ENCODE measurements around the gene HPN. TPM values are rescaled to one million over a fixed set of nuclear protein-coding genes. Genes with fewer than 3 reads are reported as not detected.
A peak's percentile ranks its signal among the peaks of the same experiment; 100 is the strongest.

Gene HPN
- total RNA-seq, 2 experiments from 2014 or later: 0.21 TPM; not detected in 1

DNA sequence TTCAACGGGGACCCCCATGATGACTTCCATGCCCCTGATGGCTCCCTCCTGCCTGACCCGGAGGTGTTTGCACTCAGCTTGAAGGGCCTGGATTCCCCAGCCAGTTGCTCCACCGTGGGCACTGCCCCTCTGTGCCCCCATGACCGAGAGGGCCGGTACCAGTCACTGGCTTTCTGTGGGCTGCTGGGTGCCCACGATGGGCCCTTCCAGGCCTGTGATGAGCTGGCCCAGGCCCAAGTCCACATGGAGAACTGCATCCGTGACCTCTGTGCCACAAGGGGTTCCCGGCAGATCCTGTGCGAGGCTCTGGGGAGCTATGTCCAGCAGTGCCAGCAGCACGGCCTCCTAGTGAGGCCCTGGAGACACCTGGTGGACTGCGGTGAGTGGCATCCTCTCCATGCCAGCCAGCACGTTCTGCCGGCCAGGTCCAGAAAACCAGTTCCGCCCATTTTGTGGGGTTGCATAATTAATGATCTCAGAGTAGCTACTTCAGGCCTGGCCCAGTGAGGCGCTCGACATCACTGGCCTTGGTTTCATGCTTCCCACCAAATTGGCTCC, 39.2 kb downstream of the HPN start:
- Mint-ChIP-seq H3K36me3 (no peaks in the 10 kb centered on the region), H3K4me3 (no peak overlapping the region)
- POLR2A ChIA-PET: interaction anchor here (1.0 kb wide), 1 partner anchor 44 kb away, joined by 3 read pairs; no protein-coding TSS in a partner anchor

GRCh38 chr19:35081201-35081600, 39.7 kb downstream of the HPN start:
- Mint-ChIP-seq H3K36me3 (no peaks in the 10 kb centered on the region), H3K4me3 (no peak overlapping the region), H3K27me3 (peaks cover 1% of the 10 kb centered on the region), H3K4me1 (ENCODE audit: low read depth) (peaks cover 4% of the 10 kb centered on the region), H3K9me3 (no peaks in the 10 kb centered on the region), H3K27ac (no peak overlapping the region)
- ChIA-PET POLR2A (interaction anchor here (1.0 kb wide), 1 partner anchor 44 kb away, joined by 3 read pairs; no protein-coding TSS in a partner anchor), CTCF (interaction anchor here (2.2 kb wide), 1 partner anchor 37 kb away, joined by 5 read pairs; no protein-coding TSS in a partner anchor)
- no peak for DNase-seq
- intact Hi-C loops (cut with micrococcal nuclease): no loop called here

More for the DNA sequence above, 39.2 kb downstream of the HPN start:
- intact Hi-C loops (cut with micrococcal nuclease): no loop called here
- Mint-ChIP-seq H3K4me1 (ENCODE audit: low read depth) (peaks cover 2% of the 10 kb centered on the region), H3K27me3 (peaks cover 1% of the 10 kb centered on the region), H3K9me3 (no peaks in the 10 kb centered on the region), H3K27ac (no peak overlapping the region)
- CTCF ChIA-PET: interaction anchor here (1.5 to 2.2 kb wide), 2 partner anchors 14 to 36 kb away, joined by 5 to 7 read pairs; no protein-coding TSS in a partner anchor
- no peak for DNase-seq

DNA sequence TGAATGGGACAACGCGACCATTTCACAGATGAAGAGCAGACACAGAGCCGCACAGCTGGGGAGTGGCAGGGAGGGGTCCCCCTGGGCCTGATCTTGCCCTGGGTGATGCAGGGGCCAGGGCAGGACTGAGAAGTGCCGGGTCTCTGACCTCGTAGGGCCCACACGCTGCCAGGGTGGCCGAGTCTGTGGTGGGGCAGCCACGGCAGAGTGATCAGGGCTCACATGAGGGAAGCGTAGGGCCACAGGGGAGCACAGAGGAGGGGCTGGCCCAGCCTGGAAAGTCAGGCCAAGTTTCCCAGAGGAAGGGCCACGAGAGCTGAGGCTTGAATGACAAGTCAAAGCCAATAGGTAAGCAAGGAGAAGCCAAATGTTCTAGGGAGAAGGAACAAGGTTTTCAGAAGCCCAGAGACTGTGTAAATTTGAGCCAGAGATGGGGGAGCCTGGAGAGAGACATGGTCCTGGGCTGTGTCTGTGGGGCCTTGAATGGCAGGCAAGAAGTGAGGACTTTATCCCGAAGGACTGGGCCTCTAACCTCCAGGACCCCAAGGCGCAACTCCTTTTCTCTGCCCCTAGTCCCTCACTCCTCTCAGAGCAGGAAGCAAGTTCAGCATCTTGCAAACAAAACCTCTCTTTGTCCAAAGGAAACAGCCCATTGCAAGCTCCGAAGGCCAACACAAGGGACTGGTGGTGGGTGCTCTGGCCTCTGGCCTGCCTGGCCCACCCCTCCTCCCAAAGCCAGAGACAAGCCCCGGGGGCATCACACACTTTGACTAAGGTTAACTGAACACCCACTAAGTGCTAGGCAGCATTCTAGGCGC, 42.4 kb downstream of the HPN start:
- CTCF ChIA-PET: interaction anchor here (0.9 to 1.3 kb wide), 2 partner anchors 17 kb away, joined by 3 to 7 read pairs; no protein-coding TSS in a partner anchor
- intact Hi-C loops (cut with micrococcal nuclease): no loop called here

GRCh38 chr19:35084509-35084762, 42.9 kb downstream of the HPN start:
- Mint-ChIP-seq H3K36me3 (no peaks in the 10 kb centered on the region), H3K27me3 (no peaks in the 10 kb centered on the region), H3K9me3 (no peaks in the 10 kb centered on the region), H3K27ac (no peak overlapping the region), H3K4me1 (ENCODE audit: low read depth) (peaks cover 4% of the 10 kb centered on the region), H3K4me3 (no peak overlapping the region)
- no peak for DNase-seq
- intact Hi-C loops (cut with micrococcal nuclease): no loop called here
- CTCF ChIA-PET: interaction anchor here (0.9 kb wide), 1 partner anchor 18 kb away, joined by 3 read pairs; no protein-coding TSS in a partner anchor
- POLR2A ChIA-PET: no interaction called here

More for the DNA sequence above, 42.4 kb downstream of the HPN start:
- no peak overlapping the region for H3K4me3 Mint-ChIP-seq
- no peak for DNase-seq
- H3K36me3 Mint-ChIP-seq: no peaks in the 10 kb centered on the region
- no peaks in the 10 kb centered on the region for H3K27me3 Mint-ChIP-seq
- H3K9me3 Mint-ChIP-seq: no peaks in the 10 kb centered on the region
- no peak overlapping the region for H3K27ac Mint-ChIP-seq
- POLR2A ChIA-PET: no interaction called here
- peaks cover 4% of the 10 kb centered on the region for H3K4me1 Mint-ChIP-seq (ENCODE audit: low read depth)

GRCh38 chr19:35085947-35086346, 44.4 kb downstream of the HPN start:
- Mint-ChIP-seq H3K4me3 (no peak overlapping the region), H3K36me3 (no peaks in the 10 kb centered on the region), H3K9me3 (no peaks in the 10 kb centered on the region), H3K27ac (no peak overlapping the region), H3K27me3 (peaks cover 4% of the 10 kb centered on the region), H3K4me1 (ENCODE audit: low read depth) (peaks cover 10% of the 10 kb centered on the region)
- DNase-seq: no peak
- intact Hi-C loops (cut with micrococcal nuclease): no loop called here
- CTCF ChIA-PET: interaction anchor here (0.8 to 3.8 kb wide), 5 partner anchors 16 to 42 kb away, joined by 3 to 22 read pairs (median 4); no protein-coding TSS in a partner anchor
- POLR2A ChIA-PET: no interaction called here

DNA sequence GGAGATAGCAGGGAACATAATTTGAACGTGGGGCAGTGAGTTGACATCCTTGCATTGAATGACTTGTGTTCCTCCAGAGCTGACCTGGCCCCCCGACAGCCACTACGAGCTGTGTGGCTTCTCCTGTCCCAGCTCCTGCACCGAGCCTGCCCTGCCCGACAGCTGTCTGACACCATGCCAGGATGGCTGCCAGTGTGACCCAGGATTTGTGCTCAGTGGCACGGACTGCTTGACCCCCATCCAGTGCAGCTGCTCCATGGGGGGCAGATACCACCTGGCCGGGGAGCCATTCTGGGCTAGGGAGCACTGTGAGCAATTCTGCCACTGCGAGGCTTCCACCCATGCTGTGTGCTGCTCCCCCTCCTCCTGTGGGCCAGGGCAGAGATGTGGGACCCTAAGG, 44.9 kb downstream of the HPN start:
- CTCF ChIA-PET: interaction anchor here (0.8 to 3.8 kb wide), 6 partner anchors 17 to 409 kb away, joined by 3 to 22 read pairs (median 4); no protein-coding TSS in a partner anchor
- DNase-seq: no peak
- intact Hi-C loops (cut with micrococcal nuclease): no loop called here
- no peaks in the 10 kb centered on the region for H3K9me3 Mint-ChIP-seq
- no peaks in the 10 kb centered on the region for H3K36me3 Mint-ChIP-seq
- H3K27ac Mint-ChIP-seq: no peak overlapping the region
- no peak overlapping the region for H3K4me3 Mint-ChIP-seq
- H3K27me3 Mint-ChIP-seq: peaks cover 6% of the 10 kb centered on the region
- H3K4me1 Mint-ChIP-seq (ENCODE audit: low read depth): peaks cover 10% of the 10 kb centered on the region
- POLR2A ChIA-PET: no interaction called here

- Mint-ChIP-seq H3K36me3 (no peaks in the 10 kb centered on the region), H3K27ac (no peak overlapping the region), H3K4me3 (no peak overlapping the region), H3K27me3 (peaks cover 6% of the 10 kb centered on the region), H3K9me3 (no peaks in the 10 kb centered on the region), H3K4me1 (ENCODE audit: low read depth) (peaks cover 10% of the 10 kb centered on the region)
- CTCF ChIA-PET: interaction anchor here (0.7 to 3.8 kb wide), 4 partner anchors 21 to 408 kb away, joined by 3 to 22 read pairs (median 12); no protein-coding TSS in a partner anchor
- POLR2A ChIA-PET: no interaction called here
- intact Hi-C loops (cut with micrococcal nuclease): no loop called here
- DNase-seq: no peak
Observed at GRCh38 chr19:35087393-35087792, 45.9 kb downstream of the HPN start.

DNA sequence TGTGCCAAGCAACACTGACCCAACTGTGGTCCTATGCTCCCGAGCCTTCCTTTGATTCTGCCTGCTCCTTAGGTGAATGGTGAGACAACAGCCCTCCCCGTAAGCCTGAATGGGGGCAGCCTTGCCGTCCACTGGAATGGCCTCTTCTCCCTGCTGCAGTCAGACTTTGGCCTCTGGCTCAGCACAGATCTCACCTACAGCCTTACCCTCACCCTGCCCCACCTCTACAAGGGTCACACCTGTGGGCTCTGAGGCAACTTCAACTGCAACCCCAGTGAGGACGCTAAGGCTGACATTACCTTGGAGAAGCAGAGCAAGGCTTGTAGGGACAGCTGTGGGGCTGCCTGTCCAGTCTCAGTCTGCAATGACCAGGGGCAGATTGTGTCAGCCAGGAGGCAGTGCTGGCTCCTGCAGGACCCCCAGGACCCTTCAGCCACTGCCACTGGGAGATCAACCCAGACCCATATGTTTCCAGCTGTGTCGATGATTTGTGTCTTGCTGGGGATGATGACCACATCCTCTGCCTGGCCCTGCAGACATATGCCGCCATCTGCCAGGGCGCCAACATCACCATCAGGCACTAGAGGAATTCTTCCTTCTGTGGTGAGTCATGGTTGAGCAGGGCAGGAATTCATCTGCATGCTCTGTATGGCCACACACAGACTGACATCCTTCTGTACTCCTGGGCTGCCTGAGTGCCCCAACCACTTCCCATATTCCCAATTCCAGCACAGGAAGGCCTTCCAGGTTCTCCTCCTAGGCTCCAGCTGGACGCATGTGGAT, 46.8 kb downstream of the HPN start:
- ChIA-PET CTCF (interaction anchor here (3.8 kb wide), 1 partner anchor 45 kb away, joined by 22 read pairs; no protein-coding TSS in a partner anchor), POLR2A (no interaction called here)
- Mint-ChIP-seq H3K4me3 (no peak overlapping the region), H3K9me3 (no peaks in the 10 kb centered on the region), H3K4me1 (ENCODE audit: low read depth) (peaks cover 10% of the 10 kb centered on the region), H3K36me3 (no peaks in the 10 kb centered on the region), H3K27me3 (peaks cover 6% of the 10 kb centered on the region), H3K27ac (no peak overlapping the region)
- DNase-seq: no peak
- intact Hi-C loops (cut with micrococcal nuclease): no loop called here

GRCh38 chr19:35089554-35089953, 48.0 kb downstream of the HPN start:
- CTCF ChIA-PET: interaction anchor here (2.8 to 3.3 kb wide), 2 partner anchors 23 to 46 kb away, joined by 13 to 18 read pairs; no protein-coding TSS in a partner anchor

DNA sequence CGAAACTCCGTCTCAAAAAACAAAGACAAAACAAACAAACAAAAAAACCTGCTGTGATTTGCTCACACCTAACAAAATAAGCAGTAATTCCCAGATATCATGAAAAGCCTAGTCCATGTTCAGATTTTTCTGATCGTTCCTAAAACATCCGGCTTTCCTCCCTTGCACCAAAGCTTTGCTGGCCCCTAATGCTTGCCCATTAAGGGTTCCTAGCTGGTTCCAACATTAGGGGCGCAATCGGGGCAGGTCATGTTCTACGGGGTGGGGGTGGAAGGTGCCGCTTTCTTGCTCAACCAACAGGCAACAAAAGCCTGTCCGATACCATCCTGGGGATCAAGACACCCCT, 48.6 kb downstream of the HPN start:
- DNase-seq: no peak
- Mint-ChIP-seq H3K27me3 (peaks cover 6% of the 10 kb centered on the region), H3K36me3 (no peaks in the 10 kb centered on the region), H3K4me1 (ENCODE audit: low read depth) (peaks cover 10% of the 10 kb centered on the region), H3K27ac (no peak overlapping the region), H3K4me3 (no peak overlapping the region), H3K9me3 (no peaks in the 10 kb centered on the region)
- ChIA-PET CTCF (interaction anchor here (2.5 to 3.3 kb wide), 3 partner anchors 23 to 46 kb away, joined by 9 to 18 read pairs (median 13); no protein-coding TSS in a partner anchor), POLR2A (no interaction called here)
- intact Hi-C loops (cut with micrococcal nuclease): loop anchor here (1.0 to 2.0 kb wide), 2 partner anchors 23 to 46 kb away; no protein-coding TSS in a partner anchor

More at GRCh38 chr19:35089554-35089953, 48.0 kb downstream of the HPN start:
- intact Hi-C loops (cut with micrococcal nuclease): no loop called here
- Mint-ChIP-seq H3K27me3 (peaks cover 6% of the 10 kb centered on the region), H3K9me3 (no peaks in the 10 kb centered on the region), H3K36me3 (no peaks in the 10 kb centered on the region), H3K4me1 (ENCODE audit: low read depth) (peaks cover 10% of the 10 kb centered on the region), H3K4me3 (no peak overlapping the region), H3K27ac (no peak overlapping the region)
- POLR2A ChIA-PET: no interaction called here
- no peak for DNase-seq

DNA sequence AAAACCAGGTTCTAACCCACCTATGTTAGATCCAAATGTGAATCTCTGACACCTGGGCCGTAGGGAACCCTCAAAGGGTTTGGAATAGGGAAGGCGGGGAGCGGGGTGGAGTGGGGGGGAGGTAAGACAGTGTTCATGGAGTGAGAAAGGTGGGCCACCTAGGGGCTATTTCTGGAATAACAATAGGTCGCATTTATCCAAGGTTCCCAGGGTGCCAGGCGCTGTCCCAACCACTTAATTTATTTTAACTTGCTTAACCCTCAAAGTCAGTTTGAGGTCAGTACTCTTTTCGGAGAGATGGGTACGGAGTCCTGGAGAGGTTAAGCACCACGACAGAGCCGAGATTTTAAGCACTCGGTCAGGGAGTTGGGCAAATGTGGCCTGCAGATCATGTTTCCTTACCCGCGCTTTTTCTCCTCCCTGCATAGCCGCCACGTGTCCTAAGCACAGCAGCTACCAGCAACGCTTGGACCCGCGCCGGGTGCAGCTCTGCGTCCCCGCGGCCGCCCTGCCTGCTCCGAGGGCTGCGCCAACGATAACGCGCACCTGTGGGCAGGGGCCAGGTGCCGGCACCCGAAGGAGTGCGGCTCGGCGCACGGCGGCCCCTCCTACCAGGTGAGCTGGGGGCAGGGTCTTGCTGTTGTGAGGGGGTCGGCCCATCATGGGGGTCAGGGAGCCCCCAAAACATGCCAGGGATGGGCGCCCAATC, 49.1 kb downstream of the HPN start:
- H3K27ac Mint-ChIP-seq: no peak overlapping the region
- peak; percentile 50 for DNase-seq
- intact Hi-C loops (cut with micrococcal nuclease): loop anchor here (1.0 to 2.0 kb wide), 2 partner anchors 24 to 46 kb away; no protein-coding TSS in a partner anchor
- peaks cover 6% of the 10 kb centered on the region for H3K27me3 Mint-ChIP-seq
- H3K36me3 Mint-ChIP-seq: no peaks in the 10 kb centered on the region
- no peak overlapping the region for H3K4me3 Mint-ChIP-seq
- H3K9me3 Mint-ChIP-seq: no peaks in the 10 kb centered on the region
- peaks cover 9% of the 10 kb centered on the region for H3K4me1 Mint-ChIP-seq (ENCODE audit: low read depth)
- ChIA-PET CTCF (interaction anchor here (2.5 to 3.3 kb wide), 3 partner anchors 24 to 47 kb away, joined by 9 to 18 read pairs (median 13); no protein-coding TSS in a partner anchor), POLR2A (no interaction called here)
